ENCODE data around the gene KRT78. TPM values are rescaled to one million over a fixed set of nuclear protein-coding genes. Genes with fewer than 3 reads are reported as not detected.

The KRT78 gene
- total RNA-seq, result 10 to 100 TPM in 1 of 4 donors, not detected in 3; 10.8 TPM

- Histone ChIP-seq H3K4me1 (no peaks in the 10 kb centered on the region), H3K27me3 (no peaks in the 10 kb centered on the region), H3K27ac (no peak within 1 kb of the TSS), H3K9me3 (no peaks in the 10 kb centered on the region), H3K36me3 (no peaks in the 10 kb centered on the region), H3K4me3 (no peak within 1 kb of the TSS)
- no peak for TF ChIP-seq POLR2A (IDR thresholded peaks at IDR 0.05)
- no peak for TF ChIP-seq CTCF (IDR thresholded peaks at IDR 0.05)
- no peak for TF ChIP-seq EP300 (IDR thresholded peaks at IDR 0.05)
- DNase-seq (ENCODE audit: low spot score in 2 of 2), result no peak
- 82 to 87% methylated on average over 15 to 16 of the region's 16 CpGs for WGBS, 2 donors
Observed at GRCh38 chr12:52848661-52849255, at the start of gene KRT78. KRT78 (minus strand) TSS chr12:52848994; CDS start chr12:52848930, 64 bp downstream.

GRCh38 chr12:52896190-52897100 is 47.7 kb upstream of the KRT78 start:
- 58 to 69% methylated on average over 2 to 3 of the region's 3 CpGs for WGBS, 2 donors
- Histone ChIP-seq H3K9me3 (no peaks in the 10 kb centered on the region), H3K27me3 (no peaks in the 10 kb centered on the region), H3K27ac (peak overlapping the region in 1 of 4 donors; percentile 34), H3K4me1 (no peaks in the 10 kb centered on the region), H3K4me3 (no peak overlapping the region), H3K36me3 (no peaks in the 10 kb centered on the region)
- TF ChIP-seq EP300 (IDR thresholded peaks at IDR 0.05) (no peak), CTCF (IDR thresholded peaks at IDR 0.05) (no peak), POLR2A (IDR thresholded peaks at IDR 0.05) (no peak)
- no peak for DNase-seq (ENCODE audit: low spot score in 2 of 2)

GRCh38 chr12:52895726-52896189 is 47.0 kb upstream of the KRT78 start:
- TF ChIP-seq CTCF (IDR thresholded peaks at IDR 0.05) (no peak), POLR2A (IDR thresholded peaks at IDR 0.05) (no peak), EP300 (IDR thresholded peaks at IDR 0.05) (no peak)
- H3K4me3 ChIP-seq, result no peak overlapping the region
- peak overlapping the region in 1 of 4 donors; percentile 34 for H3K27ac ChIP-seq
- no peaks in the 10 kb centered on the region for H3K4me1 ChIP-seq
- no peaks in the 10 kb centered on the region for H3K36me3 ChIP-seq
- DNase-seq (ENCODE audit: low spot score in 2 of 2), result no peak
- H3K9me3 ChIP-seq, result no peaks in the 10 kb centered on the region
- no peaks in the 10 kb centered on the region for H3K27me3 ChIP-seq
- 47 to 49% methylated on average over 2 of the region's 2 CpGs for WGBS, 2 donors

- TF ChIP-seq CTCF (IDR thresholded peaks at IDR 0.05), result no peak
- no peak for TF ChIP-seq POLR2A (IDR thresholded peaks at IDR 0.05)
- TF ChIP-seq EP300 (IDR thresholded peaks at IDR 0.05), result no peak
- Histone ChIP-seq H3K36me3 (no peaks in the 10 kb centered on the region), H3K4me3 (no peak overlapping the region), H3K9me3 (no peaks in the 10 kb centered on the region), H3K27ac (no peak overlapping the region), H3K4me1 (no peaks in the 10 kb centered on the region), H3K27me3 (no peaks in the 10 kb centered on the region)
- no peak for DNase-seq (ENCODE audit: low spot score in 2 of 2)
Observed at GRCh38 chr12:52892974-52893373, 44.2 kb upstream of the KRT78 start.
